ENCODE results near the gene SYNGR1. TPM values are rescaled to one million over a fixed set of nuclear protein-coding genes. Genes with fewer than 3 reads are reported as not detected.
"Not testable (repeated sequence)": the region's sequence is repeated elsewhere in the genome, so short reads cannot be mapped to it uniquely, and the experiment has no call there.

The SYNGR1 gene
- total and polyA plus RNA-seq, 12 donors: 29.8 to 85.8 (median 41.6) TPM

DNA sequence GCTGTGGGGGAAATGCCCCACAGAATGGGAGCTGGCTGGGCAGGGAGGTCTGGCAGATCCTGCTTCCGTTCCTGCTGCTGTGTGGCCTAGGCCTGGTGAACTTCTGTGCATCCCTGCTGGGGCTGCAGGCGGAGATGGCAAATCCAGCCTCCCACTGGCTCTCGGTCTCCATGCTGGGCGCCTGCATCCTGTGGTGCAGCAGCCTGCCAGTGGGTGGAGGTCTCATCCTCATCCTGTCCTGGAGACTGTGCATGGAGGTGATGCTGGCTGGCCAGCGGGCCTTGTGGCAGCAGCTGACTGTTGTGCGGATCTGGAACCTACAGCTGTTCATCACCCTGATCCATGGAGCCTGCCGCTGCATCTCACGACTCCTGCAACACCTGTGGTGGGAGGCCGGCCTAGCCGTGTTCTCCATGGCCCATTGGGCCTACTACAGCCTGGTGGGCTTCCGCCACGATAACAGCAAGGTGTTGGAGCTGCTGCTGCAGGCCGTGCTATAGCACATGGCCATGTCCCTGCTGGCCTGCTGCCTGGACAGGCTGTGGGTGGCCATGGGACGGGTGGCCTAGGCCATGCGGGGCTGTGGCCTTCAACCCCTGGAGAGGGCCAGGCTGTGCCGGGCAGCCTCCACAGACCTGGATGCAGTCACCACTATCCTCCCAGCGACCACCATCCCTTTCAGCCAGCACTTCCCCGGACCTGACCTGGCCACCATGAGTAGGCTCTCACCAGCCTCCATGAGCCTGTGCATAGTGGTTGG lies 21.6 kb upstream of the SYNGR1 start:
- no peaks in the 10 kb centered on the region for H3K9me3 ChIP-seq
- no peak overlapping the region for H3K4me3 ChIP-seq
- WGBS, 2 donors: 87 to 96% methylated on average over 18 of the region's 18 CpGs
- no peaks in the 10 kb centered on the region for H3K27me3 ChIP-seq
- TF ChIP-seq, protein P1, sequence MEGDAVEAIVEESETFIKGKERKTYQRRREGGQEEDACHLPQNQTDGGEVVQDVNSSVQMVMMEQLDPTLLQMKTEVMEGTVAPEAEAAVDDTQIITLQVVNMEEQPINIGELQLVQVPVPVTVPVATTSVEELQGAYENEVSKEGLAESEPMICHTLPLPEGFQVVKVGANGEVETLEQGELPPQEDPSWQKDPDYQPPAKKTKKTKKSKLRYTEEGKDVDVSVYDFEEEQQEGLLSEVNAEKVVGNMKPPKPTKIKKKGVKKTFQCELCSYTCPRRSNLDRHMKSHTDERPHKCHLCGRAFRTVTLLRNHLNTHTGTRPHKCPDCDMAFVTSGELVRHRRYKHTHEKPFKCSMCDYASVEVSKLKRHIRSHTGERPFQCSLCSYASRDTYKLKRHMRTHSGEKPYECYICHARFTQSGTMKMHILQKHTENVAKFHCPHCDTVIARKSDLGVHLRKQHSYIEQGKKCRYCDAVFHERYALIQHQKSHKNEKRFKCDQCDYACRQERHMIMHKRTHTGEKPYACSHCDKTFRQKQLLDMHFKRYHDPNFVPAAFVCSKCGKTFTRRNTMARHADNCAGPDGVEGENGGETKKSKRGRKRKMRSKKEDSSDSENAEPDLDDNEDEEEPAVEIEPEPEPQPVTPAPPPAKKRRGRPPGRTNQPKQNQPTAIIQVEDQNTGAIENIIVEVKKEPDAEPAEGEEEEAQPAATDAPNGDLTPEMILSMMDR (IDR thresholded peaks at IDR 0.05): no peak
- intact Hi-C loops (cut with DNase I): no loop called here
- no peak overlapping the region for H3K27ac ChIP-seq
- DNase-seq (no peak), ATAC-seq (peak in 5 of 8 donors; percentile 7 to 42 (median 18))
- peaks cover 0 to 31% (median 6%) of the 10 kb centered on the region in 9 donors for H3K4me1 ChIP-seq
- H3K36me3 ChIP-seq: no peaks in the 10 kb centered on the region

DNA sequence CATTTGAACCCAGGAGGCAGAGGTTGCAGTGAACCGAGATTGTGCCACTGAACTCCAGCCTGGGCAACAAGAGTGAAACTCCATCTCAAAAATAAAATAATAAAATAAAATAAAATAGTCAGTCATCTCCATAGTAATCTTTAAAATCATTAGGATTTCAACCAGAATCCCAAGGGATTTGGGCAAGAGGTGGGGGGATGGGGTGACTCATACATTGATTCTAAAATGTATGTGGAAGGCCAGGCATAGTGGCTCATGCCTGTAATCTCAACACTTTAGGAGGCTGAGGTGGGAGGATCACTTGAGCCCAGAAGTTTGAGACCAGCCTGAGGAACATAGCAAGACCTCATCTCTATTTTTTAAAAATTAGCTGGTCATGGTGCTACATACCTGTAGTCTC lies 19.2 kb upstream of the SYNGR1 start:
- not testable (repeated sequence) for H3K4me3 ChIP-seq, ATAC-seq, H3K36me3 ChIP-seq, H3K27ac ChIP-seq, H3K27me3 ChIP-seq, H3K9me3 ChIP-seq, DNase-seq
- H3K4me1 ChIP-seq: peaks cover 0 to 31% (median 6%) of the 10 kb centered on the region in 9 donors
- intact Hi-C loops (cut with DNase I): loop anchor here in 1 of 10 donors (5.0 kb wide), 1 partner anchor 802 kb away; no protein-coding TSS in a partner anchor
- WGBS, 2 donors: 98 to 100% methylated on average over 1 of the region's 1 CpG

DNA sequence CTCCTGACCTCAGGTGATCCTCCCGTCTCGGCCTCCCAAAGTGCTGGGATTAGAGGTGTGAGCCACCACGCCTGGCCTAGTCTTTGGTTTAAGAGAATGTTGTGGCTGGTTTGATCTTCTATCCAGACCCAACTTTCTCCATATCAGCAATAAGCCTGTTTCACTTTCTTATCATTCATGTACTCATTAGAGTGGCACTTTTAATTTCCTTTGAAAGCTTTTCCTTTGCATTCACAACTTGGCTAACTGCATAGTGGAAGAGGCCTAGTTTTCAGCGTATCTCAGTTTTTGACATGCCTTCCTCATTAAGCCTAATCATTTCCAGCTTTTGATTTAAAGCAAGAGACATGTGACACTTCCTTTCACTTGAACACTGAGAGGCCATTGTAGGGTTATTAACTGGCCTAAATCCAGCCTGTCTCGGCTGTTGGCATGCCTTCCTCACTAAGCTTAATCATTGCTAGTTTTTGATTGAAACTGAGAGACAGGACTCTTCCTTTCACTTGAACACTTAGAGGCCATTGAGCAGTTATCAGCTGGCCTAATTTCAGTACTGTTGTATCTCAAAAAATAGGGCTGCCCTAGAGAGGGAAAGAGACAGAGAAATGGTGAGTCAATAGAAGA lies 17.2 kb upstream of the SYNGR1 start:
- 55 to 58% methylated on average over 5 of the region's 5 CpGs for WGBS, 2 donors
- DNase-seq: no peak
- intact Hi-C loops (cut with DNase I): loop anchor here in 1 of 10 donors (5.0 kb wide), 1 partner anchor 800 kb away; no protein-coding TSS in a partner anchor

DNA sequence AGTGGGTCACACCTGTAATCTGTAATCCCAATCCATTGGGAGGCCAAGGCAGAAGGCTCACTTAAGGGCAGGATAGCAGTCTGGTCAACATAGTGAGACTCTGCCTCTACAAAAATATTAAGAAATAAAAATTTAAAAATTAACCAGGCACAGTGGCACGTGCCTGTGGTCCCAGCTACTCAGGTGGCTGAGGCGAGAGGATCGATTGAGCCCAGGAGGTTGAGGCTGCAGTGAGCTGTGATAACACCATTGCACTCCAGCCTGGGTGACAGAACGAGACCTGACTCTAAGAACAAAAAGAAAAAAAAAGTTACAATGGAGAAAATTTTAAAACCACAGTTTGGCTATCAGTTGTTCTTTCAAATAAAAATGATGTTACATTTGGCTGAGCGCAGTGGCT lies 13.4 kb upstream of the SYNGR1 start:
- no peaks in the 10 kb centered on the region for H3K9me3 ChIP-seq
- TF ChIP-seq, protein P1 (IDR thresholded peaks at IDR 0.05): no peak
- DNase-seq (no peak), ATAC-seq (no peak)
- WGBS, 2 donors: 89 to 93% methylated on average over 5 of the region's 5 CpGs
- H3K4me1 ChIP-seq: peaks cover 0 to 16% (median 6%) of the 10 kb centered on the region in 9 donors
- H3K27me3 ChIP-seq: peaks cover 0 to 5% (median 0%) of the 10 kb centered on the region in 7 donors
- no peak overlapping the region for H3K4me3 ChIP-seq
- intact Hi-C loops (cut with DNase I): no loop called here
- H3K36me3 ChIP-seq: no peaks in the 10 kb centered on the region
- H3K27ac ChIP-seq: no peak overlapping the region

More for the DNA sequence above, 17.2 kb upstream of the SYNGR1 start:
- H3K9me3 ChIP-seq: no peaks in the 10 kb centered on the region
- H3K27me3 ChIP-seq: no peaks in the 10 kb centered on the region
- no peaks in the 10 kb centered on the region for H3K36me3 ChIP-seq
- TF ChIP-seq, protein P1 (IDR thresholded peaks at IDR 0.05): no peak
- peak in 4 of 8 donors; percentile 31 to 56 (median 38) for ATAC-seq
- peak overlapping the region in 4 of 10 donors; percentile 7 to 64 (median 34) for H3K27ac ChIP-seq
- H3K4me1 ChIP-seq: peaks cover 0 to 31% (median 6%) of the 10 kb centered on the region in 9 donors
- H3K4me3 ChIP-seq: no peak overlapping the region

DNA sequence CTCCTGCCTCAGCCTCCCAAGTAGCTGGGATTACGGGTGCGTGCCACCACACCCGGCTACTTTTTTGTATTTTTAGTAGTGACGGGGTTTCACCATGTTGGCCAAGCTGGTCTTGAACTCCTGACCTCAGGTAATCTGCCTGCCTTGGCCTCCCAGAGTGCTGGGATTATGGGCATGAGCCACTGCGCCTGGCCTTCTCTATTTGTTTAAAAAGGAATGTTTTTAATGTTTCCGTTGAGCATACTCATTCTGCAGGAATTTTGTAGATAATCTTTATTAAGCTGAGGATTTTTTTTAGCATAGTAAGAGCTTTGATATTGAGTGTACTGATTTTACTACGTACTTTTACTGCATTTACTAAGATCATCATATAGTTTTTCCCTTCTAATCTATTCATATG lies 10.0 kb upstream of the SYNGR1 start:
- intact Hi-C loops (cut with DNase I): loop anchor here in 4 of 10 donors (5.0 to 10.0 kb wide), 3 partner anchors 185 to 705 kb away; partner anchors contain the start of genes ATF4 (in 3 of the 4) and RPS19BP1 (in 1 of the 4)

More for the DNA sequence above, 10.0 kb upstream of the SYNGR1 start:
- H3K4me1 ChIP-seq, H3K27me3 ChIP-seq, H3K4me3 ChIP-seq, ATAC-seq, H3K27ac ChIP-seq, H3K9me3 ChIP-seq, DNase-seq, H3K36me3 ChIP-seq: not testable (repeated sequence)
- WGBS, 2 donors: 80 to 84% methylated on average over 7 of the region's 7 CpGs

Data from heart right ventricle (tissue), 16 donors.